DOHH2 (cell line): ENCODE measurements around the gene SEMA5A.

ENCODE experiments used
- H3F3A ChIP-seq: fragments of 200-600 bp; sonication (generic), shearing (Covaris generic); 2 replicates; pipeline ENCODE4 v1.6.0; 2016; ENCODE audit warnings: antibody characterized with exemption, mild to moderate bottlenecking; ENCODE audit not compliant: control insufficient read depth, insufficient read depth
- H3K27ac ChIP-seq: fragments of 200-600 bp; sonication (generic); 2 replicates; pipeline ENCODE4 v1.5.1; 2014; ENCODE audit warnings: low read depth, mild to moderate bottlenecking, low read length, moderate library complexity
- H3K27me3 ChIP-seq: fragments of 200-600 bp; sonication (generic); 2 replicates; pipeline ENCODE4 v1.6.1; 2014; ENCODE audit warnings: mild to moderate bottlenecking, low read length, mixed read lengths; ENCODE audit not compliant: control insufficient read depth
- H3K36me3 ChIP-seq: fragments of 200-600 bp; sonication (generic); 2 replicates; pipeline ENCODE4 v1.6.1; 2014; ENCODE audit warnings: mild to moderate bottlenecking, low read length, moderate library complexity, mixed read lengths; ENCODE audit not compliant: control insufficient read depth
- H3K4me1 ChIP-seq: fragments of 200-600 bp; sonication (generic); 2 replicates; pipeline ENCODE4 v1.6.1; 2014; ENCODE audit warnings: mild to moderate bottlenecking, low read length, mixed read lengths; ENCODE audit not compliant: control insufficient read depth
- H3K4me2 ChIP-seq: fragments of 200-600 bp; sonication (generic); 2 replicates; pipeline ENCODE4 v1.6.0; 2014; ENCODE audit warnings: mild to moderate bottlenecking, low read length, moderate library complexity
- H3K4me3 ChIP-seq: fragments of 200-600 bp; sonication (generic); 2 replicates; pipeline ENCODE4 v1.5.1; 2014; ENCODE audit warnings: mild to moderate bottlenecking, low read length, mixed read lengths
- H3K79me2 ChIP-seq: fragments of 200-600 bp; sonication (generic); 2 replicates; pipeline ENCODE4 v1.6.1; 2014; ENCODE audit warnings: mild to moderate bottlenecking, low read length, mixed read lengths; ENCODE audit not compliant: control insufficient read depth
- H3K9me2 ChIP-seq: fragments of 200-600 bp; sonication (generic); replicated peaks from 2 replicates; pipeline ENCODE4 v1.6.1; 2014; ENCODE audit warnings: mild to moderate bottlenecking, low read length, mixed read lengths; ENCODE audit not compliant: control insufficient read depth
- H3K9me3 ChIP-seq: fragments of 200-600 bp; sonication (generic); 2 replicates; pipeline ENCODE4 v1.6.1; 2014; ENCODE audit warnings: antibody characterized with exemption, low read length, mixed read lengths; ENCODE audit not compliant: control insufficient read depth, insufficient read depth
- H4K20me1 ChIP-seq: fragments of 200-600 bp; sonication (generic); 2 replicates; pipeline ENCODE4 v1.6.0; 2014; ENCODE audit warnings: low read depth, mild to moderate bottlenecking, antibody characterized with exemption, low read length, moderate library complexity; ENCODE audit not compliant: control insufficient read depth, insufficient read depth
- CTCF ChIP-seq: fragments of 200-600 bp; sonication (generic); IDR thresholded peaks from one replicate; pipeline ENCODE4 v1.5.1; 2014; ENCODE audit warnings: antibody characterized with exemption, mild to moderate bottlenecking, low read depth, low read length; ENCODE audit not compliant: poor library complexity, severe bottlenecking
- EZH2phosphoT487 ChIP-seq: fragments of 200-600 bp; sonication (generic); IDR thresholded peaks from 2 replicates; pipeline ENCODE4 v1.6.1; 2017; ENCODE audit warnings: borderline replicate concordance, mild to moderate bottlenecking, antibody characterized with exemption, low read length, moderate library complexity, mixed read lengths

Gene SEMA5A

GRCh38 chr5:9331372-9331771, 214.5 kb downstream of the SEMA5A start:
- Histone ChIP-seq H4K20me1 (no peaks in the 10 kb centered on the region), H3K9me3 (no peaks in the 10 kb centered on the region), H3K9me2 (no peaks in the 10 kb centered on the region), H3K36me3 (no peaks in the 10 kb centered on the region), H3K27me3 (no peaks in the 10 kb centered on the region), H3K4me2 (no peak overlapping the region), H3F3A (no peaks in the 10 kb centered on the region), H3K4me3 (no peak overlapping the region), H3K27ac (no peak overlapping the region), H3K79me2 (no peaks in the 10 kb centered on the region), H3K4me1 (no peaks in the 10 kb centered on the region)
- TF ChIP-seq EZH2phosphoT487 (no peak), CTCF (no peak)

GRCh38 chr5:9329125-9329524, 216.8 kb downstream of the SEMA5A start:
- Histone ChIP-seq H3K4me3 (no peak overlapping the region), H3K9me2 (no peaks in the 10 kb centered on the region), H3K79me2 (no peaks in the 10 kb centered on the region), H4K20me1 (no peaks in the 10 kb centered on the region), H3K27me3 (no peaks in the 10 kb centered on the region), H3K4me1 (no peaks in the 10 kb centered on the region), H3K9me3 (no peaks in the 10 kb centered on the region), H3K4me2 (no peak overlapping the region), H3K27ac (no peak overlapping the region), H3F3A (no peaks in the 10 kb centered on the region), H3K36me3 (no peaks in the 10 kb centered on the region)
- TF ChIP-seq EZH2phosphoT487 (no peak), CTCF (no peak)

GRCh38 chr5:9325549-9325948, 220.3 kb downstream of the SEMA5A start:
- Histone ChIP-seq H3K9me2 (no peaks in the 10 kb centered on the region), H3K4me1 (no peaks in the 10 kb centered on the region), H3K9me3 (no peaks in the 10 kb centered on the region), H4K20me1 (no peaks in the 10 kb centered on the region), H3K36me3 (no peaks in the 10 kb centered on the region), H3F3A (no peaks in the 10 kb centered on the region), H3K4me2 (no peak overlapping the region), H3K79me2 (no peaks in the 10 kb centered on the region), H3K27me3 (no peaks in the 10 kb centered on the region), H3K4me3 (no peak overlapping the region), H3K27ac (no peak overlapping the region)
- TF ChIP-seq EZH2phosphoT487 (no peak), CTCF (no peak)
